H1 (cell line): Measurements from ENCODE around the gene ARHGDIG. TPM values are rescaled to one million over a fixed set of nuclear protein-coding genes. Genes with fewer than 3 reads are reported as not detected.

Source experiments
- CTCF ChIA-PET: fragments of 300-600 bp; sonication (Branson Sonifier 250); formaldehyde crosslinking; loops from one replicate; lab custom pipeline; 2021; ENCODE audit not compliant: partially characterized antibody; lab: Charles Lee
- POLR2A ChIA-PET: fragments of 300-600 bp; sonication (Branson Sonifier 250); formaldehyde crosslinking; loops from one replicate; lab custom pipeline; 2021; ENCODE audit warnings: inconsistent platforms; ENCODE audit not compliant: partially characterized antibody; lab: Charles Lee
- DNase-seq, 2 experiments: peaks; one replicate each; pipeline versions ENCODE4 v3.0.0 to v3.0.0-alpha.2; 2010 to 2022; ENCODE audit warnings: low spot score in 2 of 2, low read depth in 1 of 2, mixed read lengths in 1 of 2
- FAIRE-seq: peaks from 2 replicates; lab custom pipeline; 2011; peaks lifted over from hg19 to GRCh38; lab: Jason Lieb, UNC
- H2AFZ ChIP-seq: 2 replicates; pipeline ENCODE4 v1.8.1; 2012; ENCODE audit warnings: low read length, inconsistent platforms
- H2AK5ac ChIP-seq: 2 replicates; pipeline ENCODE4 v1.6.1; 2013; ENCODE audit warnings: low read depth, low read length
- H2BK120ac ChIP-seq: replicated peaks from 2 replicates; pipeline ENCODE3; 2013; ENCODE audit warnings: low read depth, low read length, inconsistent platforms
- H2BK12ac ChIP-seq: 2 replicates; pipeline ENCODE4 v1.6.1; 2013; ENCODE audit warnings: low read depth, low read length
- H2BK15ac ChIP-seq: 2 replicates; pipeline ENCODE4 v1.6.1; 2013; ENCODE audit warnings: low read length
- H2BK20ac ChIP-seq: 2 replicates; pipeline ENCODE4 v1.6.1; 2013; ENCODE audit warnings: low read length
- H2BK5ac ChIP-seq: 2 replicates; pipeline ENCODE4 v1.6.1; 2013; ENCODE audit warnings: low read depth, low read length
- H3K14ac ChIP-seq: 2 replicates; pipeline ENCODE4 v1.6.1; 2013; ENCODE audit warnings: inconsistent platforms; ENCODE audit not compliant: insufficient read length
- H3K18ac ChIP-seq: 2 replicates; pipeline ENCODE4 v1.6.1; 2013; ENCODE audit warnings: low read length; ENCODE audit errors: extremely low read depth
- H3K23ac ChIP-seq: 2 replicates; pipeline ENCODE4 v1.6.1; 2013; ENCODE audit warnings: inconsistent platforms; ENCODE audit not compliant: insufficient read length
- H3K23me2 ChIP-seq: 2 replicates; pipeline ENCODE4 v1.6.1; 2013; ENCODE audit warnings: low read depth, low read length
- H3K27ac ChIP-seq: 2 replicates; pipeline ENCODE4 v1.6.1; 2011; ENCODE audit warnings: low read depth, low read length, inconsistent platforms
- H3K27me3 ChIP-seq, 4 experiments: replicated peaks in 1 of 4; 1 replicate in 1 of 4; 2 replicates in 3 of 4; pipeline versions ENCODE4 v1.6.1 to v1.8.1; 2011 to 2013; ENCODE audit warnings: low read length in 3 of 4, mild to moderate bottlenecking in 3 of 4, inconsistent platforms in 2 of 4, mixed read lengths in 2 of 4, moderate library complexity in 1 of 4; ENCODE audit not compliant: control insufficient read depth in 3 of 4, insufficient read depth in 3 of 4; ENCODE audit errors: extremely low read depth in 1 of 4
- H3K36me3 ChIP-seq, 4 experiments: 2 replicates each; pipeline versions ENCODE4 v1.6.1 to v1.8.1; 2011 to 2013; ENCODE audit warnings: mild to moderate bottlenecking in 4 of 4, low read length in 3 of 4, moderate library complexity in 2 of 4, control low read depth in 1 of 4, inconsistent platforms in 1 of 4; ENCODE audit not compliant: insufficient read depth in 4 of 4, control insufficient read depth in 2 of 4
- H3K4ac ChIP-seq: replicated peaks from 2 replicates; pipeline ENCODE3; 2013; ENCODE audit warnings: low read length, low read depth, mixed read lengths, inconsistent platforms; ENCODE audit not compliant: insufficient read length
- H3K4me1 ChIP-seq, 4 experiments: replicated peaks in 1 of 4; 1 replicate in 1 of 4; 2 replicates in 3 of 4; pipeline versions ENCODE4 v1.6.1 to v1.8.1; 2011 to 2013; ENCODE audit warnings: low read length in 3 of 4, inconsistent platforms in 2 of 4, mixed read lengths in 1 of 4; ENCODE audit not compliant: insufficient read depth in 4 of 4, control insufficient read depth in 3 of 4
- H3K4me2 ChIP-seq, 2 experiments: 2 replicates each; pipeline versions ENCODE4 v1.6.1 to v1.8.1; 2011 to 2013; ENCODE audit warnings: low read depth in 2 of 2, low read length in 2 of 2, control low read depth in 1 of 2, inconsistent platforms in 1 of 2, mild to moderate bottlenecking in 1 of 2; ENCODE audit not compliant: insufficient read depth in 1 of 2
- H3K4me3 ChIP-seq, 4 experiments: fragments of 200-600, 300-600 bp in 1 of 4; sonication (generic), shearing (Covaris generic), sonication (Bioruptor Twin) in 1 of 4; 2 replicates each; pipeline versions ENCODE4 v1.5.1 to v1.8.1; 2011 to 2016; ENCODE audit warnings: low read length in 4 of 4, low read depth in 3 of 4, control low read depth in 2 of 4, inconsistent platforms in 2 of 4, mild to moderate bottlenecking in 2 of 4, mixed read lengths in 1 of 4, moderate library complexity in 1 of 4; ENCODE audit not compliant: insufficient read depth in 2 of 4; ENCODE audit errors: extremely low read depth in 1 of 4
- H3K56ac ChIP-seq: replicated peaks from 2 replicates; pipeline ENCODE3; 2013; ENCODE audit warnings: low read depth, mild to moderate bottlenecking, mixed read lengths, low read length, inconsistent platforms; ENCODE audit not compliant: insufficient read length
- H3K79me1 ChIP-seq: 2 replicates; pipeline ENCODE4 v1.6.1; 2013; ENCODE audit warnings: low read depth, low read length, control low read depth
- H3K79me2 ChIP-seq, 2 experiments: 2 replicates each; pipeline versions ENCODE4 v1.6.1 to v1.8.1; 2012 to 2013; ENCODE audit warnings: low read length in 2 of 2, mild to moderate bottlenecking in 2 of 2, inconsistent platforms in 1 of 2; ENCODE audit not compliant: insufficient read depth in 2 of 2, control insufficient read depth in 1 of 2
- H3K9ac ChIP-seq, 4 experiments: replicated peaks in 1 of 4; 1 replicate in 1 of 4; 2 replicates in 3 of 4; pipeline versions ENCODE4 v1.6.1 to v1.8.1; 2011 to 2013; ENCODE audit warnings: low read depth in 3 of 4, low read length in 3 of 4, control low read depth in 2 of 4, mild to moderate bottlenecking in 2 of 4, moderate library complexity in 2 of 4, inconsistent platforms in 1 of 4; ENCODE audit errors: extremely low read depth in 1 of 4
- H3K9me3 ChIP-seq, 2 experiments: 2 replicates each; pipeline versions ENCODE4 v1.6.1 to v1.8.1; 2012 to 2013; ENCODE audit warnings: mild to moderate bottlenecking in 2 of 2, moderate library complexity in 2 of 2, control low read depth in 1 of 2, inconsistent platforms in 1 of 2, low read depth in 1 of 2, low read length in 1 of 2, mixed read lengths in 1 of 2; ENCODE audit not compliant: insufficient read depth in 2 of 2
- H4K20me1 ChIP-seq, 2 experiments: replicated peaks in 1 of 2; 2 replicates each; pipeline versions ENCODE3 to v1.8.1; 2011 to 2013; ENCODE audit warnings: inconsistent platforms in 2 of 2, low read length in 2 of 2, mild to moderate bottlenecking in 1 of 2; ENCODE audit not compliant: insufficient read depth in 2 of 2, control insufficient read depth in 1 of 2
- H4K5ac ChIP-seq: 2 replicates; pipeline ENCODE4 v1.6.1; 2013; ENCODE audit warnings: low read length, low read depth, mixed read lengths, inconsistent platforms; ENCODE audit not compliant: insufficient read length
- H4K8ac ChIP-seq: 2 replicates; pipeline ENCODE4 v1.8.0; 2013; ENCODE audit warnings: mild to moderate bottlenecking, moderate library complexity, low read length, inconsistent platforms; ENCODE audit not compliant: insufficient read depth; ENCODE audit errors: extremely low read depth
- H4K91ac ChIP-seq: replicated peaks from 2 replicates; pipeline ENCODE3; 2013; ENCODE audit warnings: low read length, mixed read lengths, inconsistent platforms; ENCODE audit not compliant: insufficient read length
- CBX8 ChIP-seq: fragments of 300-800, 300-1000 bp; sonication (generic); IDR thresholded peaks from 2 replicates; pipeline ENCODE4 v1.7.1; 2016; ENCODE audit warnings: low read depth, low read length, borderline replicate concordance
- CHD1 ChIP-seq: IDR thresholded peaks from 2 replicates; pipeline ENCODE4 v1.6.1; 2012; ENCODE audit warnings: low read depth, low read length, improper control_type of control experiment
- GTF2F1 ChIP-seq: IDR thresholded peaks from 2 replicates; pipeline ENCODE4 v1.6.1; 2012; ENCODE audit warnings: low read depth, low read length, improper control_type of control experiment, borderline replicate concordance
- POLR2A ChIP-seq, 2 experiments: IDR thresholded peaks; 1 replicate in 1 of 2; 2 replicates in 1 of 2; pipeline ENCODE4 v1.6.1; 2011; ENCODE audit warnings: low read depth in 2 of 2, low read length in 2 of 2, mild to moderate bottlenecking in 2 of 2; ENCODE audit errors: control extremely low read depth in 1 of 2
- RXRA ChIP-seq: IDR thresholded peaks from 2 replicates; pipeline ENCODE4 v1.6.1; 2011; ENCODE audit warnings: low read depth, mild to moderate bottlenecking, low read length, moderate library complexity; ENCODE audit not compliant: insufficient read depth
- SAP30 ChIP-seq: fragments of 300-600 bp; sonication (generic); IDR thresholded peaks from 2 replicates; pipeline ENCODE4 v1.7.1; 2012; ENCODE audit warnings: low read length, moderate library complexity, mild to moderate bottlenecking, inconsistent platforms; ENCODE audit not compliant: insufficient read depth, insufficient replicate concordance
- SRF ChIP-seq: IDR thresholded peaks from 2 replicates; pipeline ENCODE4 v1.6.1; 2011; ENCODE audit warnings: mild to moderate bottlenecking, low read depth, low read length, moderate library complexity
- WGBS, 2 experiments: shearing (Covaris generic) in 1 of 2; methylation state at CpG; one replicate each; pipeline versions ENCODE4 v1.1.6 to v1.1.7; 2013 to 2015; ENCODE audit warnings: low lambda C conversion rate in 2 of 2, mixed read lengths in 2 of 2, inconsistent platforms in 1 of 2, low coverage in 1 of 2, missing lambda C conversion rate in 1 of 2; ENCODE audit not compliant: insufficient replicate concordance in 2 of 2, insufficient coverage in 1 of 2, insufficient read length in 1 of 2; ENCODE audit errors: extremely low coverage in 1 of 2, missing lambda C conversion rate in 1 of 2; 5-methylcytosine and 5-hydroxymethylcytosine counted together
- polyA plus RNA-seq, 7 experiments: library from polyadenylated mRNA; depleted of rRNA in 3 of 7; stranded (reverse) in 5 of 7; unstranded in 2 of 7; fragments of >200 nt in 5 of 7; fragments of 200-250 nt in 2 of 7; gene quantifications; 1 replicate in 5 of 7; 2 replicates in 1 of 7; 4 replicates in 1 of 7; pipeline versions ENCODE4 v1.2.1 to v1.2.3, GENCODE V29; 2011 to 2013; ENCODE audit warnings: missing spikeins in 2 of 7, mixed read lengths in 2 of 7
- total RNA-seq: library from RNA; stranded (reverse); fragmentation: NEBNext Ultra II Directional; extraction: Animal tissue kit (Norgen Biotek cat#: 25700); gene quantifications from 2 replicates; pipeline ENCODE4 v1.2.1, GENCODE V29; 2021
- TF ChIP-seq, protein P1 (sequence below): IDR thresholded peaks from 2 replicates; pipeline ENCODE4 v1.6.1; 2011; ENCODE audit warnings: low read length, improper control_type of control experiment
- TF ChIP-seq, protein P2 (sequence below): IDR thresholded peaks from 2 replicates; pipeline ENCODE4 v1.6.1; 2012; ENCODE audit warnings: inconsistent platforms
- TF ChIP-seq, protein P3 (sequence below), 3 experiments: IDR thresholded peaks; 1 replicate in 2 of 3; 2 replicates in 1 of 3; pipeline versions ENCODE4 v1.5.1 to v1.6.1; 2011; ENCODE audit warnings: low read length in 3 of 3, mild to moderate bottlenecking in 3 of 3, inconsistent platforms in 2 of 3, low read depth in 1 of 3, moderate library complexity in 1 of 3; ENCODE audit not compliant: insufficient read depth in 1 of 3; ENCODE audit errors: control extremely low read depth in 1 of 3

The ARHGDIG gene
- total and polyA plus RNA-seq, 2 of the 8 experiments (the other 6 are each of a cell fraction or from before 2014, with no cell fraction given) = 1.2 to 2.9 TPM

DNA sequence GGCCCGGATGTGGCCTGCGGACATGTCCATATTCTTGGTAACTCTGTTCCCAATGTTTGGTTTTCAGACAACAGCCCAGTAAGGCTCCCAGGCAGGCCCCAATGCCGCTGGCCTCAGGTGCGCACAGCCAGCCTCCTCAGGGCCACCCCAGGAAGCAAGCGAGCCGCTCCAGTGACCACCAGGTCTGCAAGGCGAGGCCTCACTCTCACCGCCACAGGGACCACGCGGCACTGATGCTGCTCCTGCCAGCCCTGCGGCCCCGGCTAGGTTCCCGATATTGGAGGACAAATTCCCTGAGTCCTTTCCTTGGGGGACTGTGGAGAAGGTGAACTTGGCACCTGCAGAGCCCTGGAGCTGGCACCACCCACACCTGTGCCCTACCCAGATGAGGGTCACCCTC lies 21.6 kb downstream of the ARHGDIG start:
- POLR2A ChIA-PET = no interaction called here
- WGBS, 2 experiments = 92% methylated on average over 13 of the region's 13 CpGs; no CpG with 5 or more reads in 1 of the 2 experiments
- TF ChIP-seq RXRA = no peak
- TF ChIP-seq, protein P1, sequence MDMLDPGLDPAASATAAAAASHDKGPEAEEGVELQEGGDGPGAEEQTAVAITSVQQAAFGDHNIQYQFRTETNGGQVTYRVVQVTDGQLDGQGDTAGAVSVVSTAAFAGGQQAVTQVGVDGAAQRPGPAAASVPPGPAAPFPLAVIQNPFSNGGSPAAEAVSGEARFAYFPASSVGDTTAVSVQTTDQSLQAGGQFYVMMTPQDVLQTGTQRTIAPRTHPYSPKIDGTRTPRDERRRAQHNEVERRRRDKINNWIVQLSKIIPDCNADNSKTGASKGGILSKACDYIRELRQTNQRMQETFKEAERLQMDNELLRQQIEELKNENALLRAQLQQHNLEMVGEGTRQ = no peak
- TF ChIP-seq, protein P2, sequence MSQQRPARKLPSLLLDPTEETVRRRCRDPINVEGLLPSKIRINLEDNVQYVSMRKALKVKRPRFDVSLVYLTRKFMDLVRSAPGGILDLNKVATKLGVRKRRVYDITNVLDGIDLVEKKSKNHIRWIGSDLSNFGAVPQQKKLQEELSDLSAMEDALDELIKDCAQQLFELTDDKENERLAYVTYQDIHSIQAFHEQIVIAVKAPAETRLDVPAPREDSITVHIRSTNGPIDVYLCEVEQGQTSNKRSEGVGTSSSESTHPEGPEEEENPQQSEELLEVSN = no peak
- TF ChIP-seq SAP30 = no peak
- TF ChIP-seq CHD1 = no peak
- TF ChIP-seq, protein P3, sequence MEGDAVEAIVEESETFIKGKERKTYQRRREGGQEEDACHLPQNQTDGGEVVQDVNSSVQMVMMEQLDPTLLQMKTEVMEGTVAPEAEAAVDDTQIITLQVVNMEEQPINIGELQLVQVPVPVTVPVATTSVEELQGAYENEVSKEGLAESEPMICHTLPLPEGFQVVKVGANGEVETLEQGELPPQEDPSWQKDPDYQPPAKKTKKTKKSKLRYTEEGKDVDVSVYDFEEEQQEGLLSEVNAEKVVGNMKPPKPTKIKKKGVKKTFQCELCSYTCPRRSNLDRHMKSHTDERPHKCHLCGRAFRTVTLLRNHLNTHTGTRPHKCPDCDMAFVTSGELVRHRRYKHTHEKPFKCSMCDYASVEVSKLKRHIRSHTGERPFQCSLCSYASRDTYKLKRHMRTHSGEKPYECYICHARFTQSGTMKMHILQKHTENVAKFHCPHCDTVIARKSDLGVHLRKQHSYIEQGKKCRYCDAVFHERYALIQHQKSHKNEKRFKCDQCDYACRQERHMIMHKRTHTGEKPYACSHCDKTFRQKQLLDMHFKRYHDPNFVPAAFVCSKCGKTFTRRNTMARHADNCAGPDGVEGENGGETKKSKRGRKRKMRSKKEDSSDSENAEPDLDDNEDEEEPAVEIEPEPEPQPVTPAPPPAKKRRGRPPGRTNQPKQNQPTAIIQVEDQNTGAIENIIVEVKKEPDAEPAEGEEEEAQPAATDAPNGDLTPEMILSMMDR (IDR thresholded peaks at IDR 0.05; ENCODE audit: control extremely low read depth in 1 of 3, insufficient read depth in 1 of 3, low read depth in 1 of 3, low read length in 3 of 3) = no peak
- no peak for TF ChIP-seq SRF
- no peak for TF ChIP-seq CBX8
- TF ChIP-seq GTF2F1 = no peak
- no peak for TF ChIP-seq POLR2A (IDR thresholded peaks at IDR 0.05; ENCODE audit: control extremely low read depth in 1 of 2, low read depth in 2 of 2, low read length in 2 of 2)

More for the DNA sequence above, 21.6 kb downstream of the ARHGDIG start:
- Histone ChIP-seq H3K23me2 (0 out of 2 replicates have a peak, but pooled peaks cover 2% of the 10 kb centered on the region), H3K4ac (no peak overlapping the region), H4K91ac (no peak overlapping the region), H3K79me2 (no peaks in the 10 kb centered on the region), H3K4me3 (no peak overlapping the region), H3K23ac (no peak overlapping the region), H3K9ac (no peak overlapping the region), H3K79me1 (no peaks in the 10 kb centered on the region; the same call in 1 of the 2 replicates), H2AK5ac (no peak overlapping the region), H3K18ac (no peak overlapping the region), H2BK5ac (no peak overlapping the region), H4K20me1 (peaks cover 2 to 3% of the 10 kb centered on the region in 2 experiments), H3K4me1 (no peaks in the 10 kb centered on the region), H3K4me2 (no peak overlapping the region), H3K27me3 (no peaks in the 10 kb centered on the region), H2BK12ac (no peak overlapping the region), H3K56ac (no peak overlapping the region), H3K9me3 (no peaks in the 10 kb centered on the region), H2BK20ac (no peak overlapping the region), H2BK120ac (no peak overlapping the region), H3K14ac (no peak overlapping the region), H4K5ac (no peak overlapping the region), H3K27ac (no peak overlapping the region), H2AFZ (no peak overlapping the region), H4K8ac (no peak overlapping the region), H2BK15ac (no peak overlapping the region), H3K36me3 (peaks cover 0 to 26% (median under 1%) of the 10 kb centered on the region in 4 experiments; a peak in 4 of 8 replicates)
- DNase-seq = no peak
- CTCF ChIA-PET = no interaction called here
- FAIRE-seq = no peak
